GM23338 (cell line): ENCODE measurements around the gene LSM5. TPM values are rescaled to one million over a fixed set of nuclear protein-coding genes. Genes with fewer than 3 reads are reported as not detected.

ENCODE experiments used
- ATAC-seq: fragments of 200-7000 bp; cut with Tn5 transposase; 3 replicates; pipeline ENCODE4 v1.9.1; 2020
- DNase-seq: peaks from one replicate; pipeline ENCODE4 v3.0.0-alpha.2; 2015; ENCODE audit warnings: low spot score
- H2AFZ ChIP-seq: fragments of 200-600 bp; sonication (generic); 2 replicates; pipeline ENCODE4 v1.8.0; 2016; ENCODE audit warnings: antibody characterized with exemption, mild to moderate bottlenecking, moderate library complexity
- H3F3A ChIP-seq: fragments of 200-600 bp; sonication (generic); replicated peaks from 2 replicates; pipeline ENCODE4 v1.8.0; 2017; ENCODE audit warnings: antibody characterized with exemption, mixed run types, low read depth
- H3K27ac ChIP-seq: fragments of 200-600 bp; sonication (generic); 2 replicates; pipeline ENCODE4 v1.6.1; 2016; ENCODE audit warnings: low read depth
- H3K27me3 ChIP-seq: fragments of 200-600 bp; sonication (generic); 2 replicates; pipeline ENCODE4 v1.8.0; 2016; ENCODE audit warnings: mild to moderate bottlenecking, mixed run types, moderate library complexity; ENCODE audit not compliant: insufficient read depth
- H3K36me3 ChIP-seq: fragments of 200-600 bp; sonication (generic); 2 replicates; pipeline ENCODE4 v1.8.0; 2016; ENCODE audit warnings: mild to moderate bottlenecking; ENCODE audit not compliant: insufficient read depth
- H3K4me1 ChIP-seq: fragments of 200-600 bp; sonication (generic); 2 replicates; pipeline ENCODE4 v1.8.0; 2016; ENCODE audit warnings: mild to moderate bottlenecking, moderate library complexity; ENCODE audit not compliant: insufficient read depth
- H3K4me2 ChIP-seq: fragments of 200-600 bp; sonication (generic); 2 replicates; pipeline ENCODE4 v1.7.1; 2017; ENCODE audit warnings: mixed run types
- H3K4me3 ChIP-seq: fragments of 200-600 bp; sonication (generic); 2 replicates; pipeline ENCODE4 v1.6.1; 2016; ENCODE audit warnings: mixed run types
- H3K79me2 ChIP-seq: fragments of 200-600 bp; sonication (generic); replicated peaks from 2 replicates; pipeline ENCODE4 v1.8.0; 2017; ENCODE audit warnings: mild to moderate bottlenecking; ENCODE audit not compliant: insufficient read depth
- H3K9me2 ChIP-seq: fragments of 200-600 bp; sonication (generic); 2 replicates; pipeline ENCODE4 v1.8.0; 2017; ENCODE audit not compliant: insufficient read depth
- H4K20me1 ChIP-seq: fragments of 200-600 bp; sonication (generic); replicated peaks from 2 replicates; pipeline ENCODE4 v1.8.0; 2017; ENCODE audit warnings: mild to moderate bottlenecking; ENCODE audit not compliant: insufficient read depth
- H3K27ac Mint-ChIP-seq: 2 replicates; pipeline ENCODE4 v1.8.0; 2020; ENCODE audit warnings: inconsistent platforms, mild to moderate bottlenecking, moderate library complexity, mixed read lengths
- H3K27me3 Mint-ChIP-seq: 3 replicates; pipeline ENCODE4 v1.8.0; 2022; ENCODE audit warnings: low read depth, mild to moderate bottlenecking, moderate library complexity, mixed read lengths, inconsistent platforms; ENCODE audit not compliant: insufficient read depth, poor library complexity
- H3K36me3 Mint-ChIP-seq: 3 replicates; pipeline ENCODE4 v1.8.0; 2021; ENCODE audit warnings: low read depth, mild to moderate bottlenecking, inconsistent platforms, moderate library complexity, mixed read lengths
- H3K4me1 Mint-ChIP-seq: 3 replicates; pipeline ENCODE4 v1.8.0; 2020; ENCODE audit warnings: mild to moderate bottlenecking, inconsistent platforms, mixed read lengths
- H3K4me3 Mint-ChIP-seq: 3 replicates; pipeline ENCODE4 v1.8.0; 2021; ENCODE audit warnings: moderate library complexity, mild to moderate bottlenecking, inconsistent platforms, mixed read lengths
- H3K9me3 Mint-ChIP-seq: 3 replicates; pipeline ENCODE4 v1.8.0; 2020; ENCODE audit warnings: moderate library complexity, mild to moderate bottlenecking, inconsistent platforms, mixed read lengths
- CREB1 ChIP-seq: fragments of 250-450 bp; sonication (Bioruptor Pico); IDR thresholded peaks from 2 replicates; pipeline ENCODE4 v1.5.0; 2020; ENCODE audit warnings: low read depth, mild to moderate bottlenecking, moderate library complexity
- EZH2 ChIP-seq: fragments of 200-600 bp; sonication (generic); IDR thresholded peaks from one replicate; pipeline ENCODE4 v1.8.0; 2017; ENCODE audit warnings: antibody characterized with exemption, mild to moderate bottlenecking, low read depth; ENCODE audit not compliant: unreplicated experiment
- EZH2phosphoT487 ChIP-seq: fragments of 200-600 bp; sonication (generic); IDR thresholded peaks from one replicate; pipeline ENCODE4 v1.8.1; 2018; ENCODE audit warnings: antibody characterized with exemption; ENCODE audit not compliant: unreplicated experiment
- JUNB ChIP-seq: IDR thresholded peaks from one replicate; pipeline ENCODE4 v1.6.1; 2016; ENCODE audit warnings: antibody characterized with exemption; ENCODE audit not compliant: unreplicated experiment
- NANOG ChIP-seq: IDR thresholded peaks from 2 replicates; pipeline ENCODE4 v1.6.1; 2016; ENCODE audit warnings: antibody characterized with exemption, borderline replicate concordance
- POLR2AphosphoS5 ChIP-seq: IDR thresholded peaks from 2 replicates; pipeline ENCODE4 v1.6.1; 2016; ENCODE audit warnings: antibody characterized with exemption, low read depth
- STAT1 ChIP-seq: IDR thresholded peaks from one replicate; pipeline ENCODE4 v1.6.1; 2016; ENCODE audit warnings: antibody characterized with exemption; ENCODE audit not compliant: unreplicated experiment
- ZNF114 ChIP-seq: fragments of 250-450 bp; sonication (Bioruptor Pico); IDR thresholded peaks from 2 replicates; pipeline ENCODE4 v1.5.0; 2020; ENCODE audit warnings: mild to moderate bottlenecking, moderate library complexity
- ZNF331 ChIP-seq: fragments of 250-450 bp; sonication (Bioruptor Pico); IDR thresholded peaks from 2 replicates; pipeline ENCODE4 v1.5.0; 2020; ENCODE audit warnings: low read depth, mild to moderate bottlenecking, moderate library complexity
- polyA plus RNA-seq: library from polyadenylated mRNA; unstranded; fragments of >200 nt; fragmentation: Nextera tagmentation; extraction: Ambion mirVana; gene quantifications from 2 replicates; pipeline ENCODE4 v1.2.1, GENCODE V29; 2016
- total RNA-seq: library from RNA; depleted of rRNA; stranded (reverse); fragments of >200 nt; shearing (Covaris generic); gene quantifications from 2 replicates; pipeline ENCODE4 v1.2.3, GENCODE V29; 2014
- TF ChIP-seq, protein P1 (sequence below): IDR thresholded peaks from one replicate; pipeline ENCODE4 v1.6.1; 2018; ENCODE audit warnings: antibody characterized with exemption; ENCODE audit not compliant: unreplicated experiment
- TF ChIP-seq, protein P2 (sequence below): fragments of 250-450 bp; sonication (Bioruptor Pico); IDR thresholded peaks from 2 replicates; pipeline ENCODE4 v1.5.0; 2020; ENCODE audit warnings: mild to moderate bottlenecking, moderate library complexity
- TF ChIP-seq, protein P3 (sequence below): IDR thresholded peaks from 2 replicates; pipeline ENCODE4 v1.6.1; 2016; ENCODE audit warnings: antibody characterized with exemption
- TF ChIP-seq, protein P4 (sequence below), 2 experiments: fragments of 200-600 bp in 1 of 2; sonication (generic) in 1 of 2; conservative IDR thresholded peaks; 2 replicates each; pipeline versions ENCODE4 v1.5.1 to v1.6.1; 2016 to 2017; ENCODE audit warnings: antibody characterized with exemption in 2 of 2, low read depth in 2 of 2, mild to moderate bottlenecking in 2 of 2, moderate library complexity in 1 of 2

Gene LSM5
- total and polyA plus RNA-seq, 2 experiments from 2014 or later: 56.6 to 469 TPM

DNA sequence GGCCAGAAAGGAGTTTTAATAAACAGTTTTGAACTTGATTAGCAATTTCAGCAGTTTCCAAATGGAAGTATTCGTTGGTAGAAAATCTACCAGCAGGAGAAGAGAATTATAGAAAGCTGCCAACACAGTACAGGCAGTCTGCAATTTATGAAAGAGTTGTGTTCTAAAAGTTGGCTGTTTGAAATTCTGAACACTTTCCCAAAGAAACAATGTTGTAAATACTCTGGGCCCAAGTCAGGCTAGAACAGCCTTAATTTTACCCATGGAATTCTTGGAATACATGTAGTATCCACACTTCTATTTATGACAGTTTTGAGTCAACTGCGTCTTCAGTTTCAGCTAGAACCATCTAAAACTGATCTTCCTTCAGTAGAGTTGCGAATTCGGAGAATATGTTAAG is 47.6 kb upstream of the LSM5 start:
- Mint-ChIP-seq H3K36me3 (peaks cover 5% of the 10 kb centered on the region; the same call in 1 of the 3 replicates), H3K27ac (no peak overlapping the region; the same call in 1 of the 2 replicates), H3K27me3 (no peaks in the 10 kb centered on the region), H3K4me1 (peaks cover 18% of the 10 kb centered on the region), H3K4me3 (no peak overlapping the region), H3K9me3 (no peaks in the 10 kb centered on the region)
- no peak for ATAC-seq
- Histone ChIP-seq H3F3A (no peaks in the 10 kb centered on the region), H3K27ac (no peak overlapping the region), H3K36me3 (no peaks in the 10 kb centered on the region), H3K4me2 (no peak overlapping the region), H2AFZ (no peak overlapping the region), H3K4me3 (no peak overlapping the region), H3K4me1 (peaks cover 6% of the 10 kb centered on the region; the same call in 1 of the 2 replicates), H3K79me2 (peaks cover 79% of the 10 kb centered on the region), H3K27me3 (no peaks in the 10 kb centered on the region), H4K20me1 (peaks cover 10% of the 10 kb centered on the region; the same call in 1 of the 2 replicates), H3K9me2 (peaks cover 6% of the 10 kb centered on the region; the same call in 1 of the 2 replicates)
- TF ChIP-seq ZNF114 (no peak), JUNB (no peak), EZH2phosphoT487 (no peak), CREB1 (CRISPR knock-in tag) (no peak), ZNF331 (CRISPR knock-in tag) (no peak), STAT1 (no peak), EZH2 (no peak), POLR2AphosphoS5 (no peak), NANOG (no peak)
- TF ChIP-seq, protein P1, sequence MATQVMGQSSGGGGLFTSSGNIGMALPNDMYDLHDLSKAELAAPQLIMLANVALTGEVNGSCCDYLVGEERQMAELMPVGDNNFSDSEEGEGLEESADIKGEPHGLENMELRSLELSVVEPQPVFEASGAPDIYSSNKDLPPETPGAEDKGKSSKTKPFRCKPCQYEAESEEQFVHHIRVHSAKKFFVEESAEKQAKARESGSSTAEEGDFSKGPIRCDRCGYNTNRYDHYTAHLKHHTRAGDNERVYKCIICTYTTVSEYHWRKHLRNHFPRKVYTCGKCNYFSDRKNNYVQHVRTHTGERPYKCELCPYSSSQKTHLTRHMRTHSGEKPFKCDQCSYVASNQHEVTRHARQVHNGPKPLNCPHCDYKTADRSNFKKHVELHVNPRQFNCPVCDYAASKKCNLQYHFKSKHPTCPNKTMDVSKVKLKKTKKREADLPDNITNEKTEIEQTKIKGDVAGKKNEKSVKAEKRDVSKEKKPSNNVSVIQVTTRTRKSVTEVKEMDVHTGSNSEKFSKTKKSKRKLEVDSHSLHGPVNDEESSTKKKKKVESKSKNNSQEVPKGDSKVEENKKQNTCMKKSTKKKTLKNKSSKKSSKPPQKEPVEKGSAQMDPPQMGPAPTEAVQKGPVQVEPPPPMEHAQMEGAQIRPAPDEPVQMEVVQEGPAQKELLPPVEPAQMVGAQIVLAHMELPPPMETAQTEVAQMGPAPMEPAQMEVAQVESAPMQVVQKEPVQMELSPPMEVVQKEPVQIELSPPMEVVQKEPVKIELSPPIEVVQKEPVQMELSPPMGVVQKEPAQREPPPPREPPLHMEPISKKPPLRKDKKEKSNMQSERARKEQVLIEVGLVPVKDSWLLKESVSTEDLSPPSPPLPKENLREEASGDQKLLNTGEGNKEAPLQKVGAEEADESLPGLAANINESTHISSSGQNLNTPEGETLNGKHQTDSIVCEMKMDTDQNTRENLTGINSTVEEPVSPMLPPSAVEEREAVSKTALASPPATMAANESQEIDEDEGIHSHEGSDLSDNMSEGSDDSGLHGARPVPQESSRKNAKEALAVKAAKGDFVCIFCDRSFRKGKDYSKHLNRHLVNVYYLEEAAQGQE: no peak
- TF ChIP-seq, protein P2, sequence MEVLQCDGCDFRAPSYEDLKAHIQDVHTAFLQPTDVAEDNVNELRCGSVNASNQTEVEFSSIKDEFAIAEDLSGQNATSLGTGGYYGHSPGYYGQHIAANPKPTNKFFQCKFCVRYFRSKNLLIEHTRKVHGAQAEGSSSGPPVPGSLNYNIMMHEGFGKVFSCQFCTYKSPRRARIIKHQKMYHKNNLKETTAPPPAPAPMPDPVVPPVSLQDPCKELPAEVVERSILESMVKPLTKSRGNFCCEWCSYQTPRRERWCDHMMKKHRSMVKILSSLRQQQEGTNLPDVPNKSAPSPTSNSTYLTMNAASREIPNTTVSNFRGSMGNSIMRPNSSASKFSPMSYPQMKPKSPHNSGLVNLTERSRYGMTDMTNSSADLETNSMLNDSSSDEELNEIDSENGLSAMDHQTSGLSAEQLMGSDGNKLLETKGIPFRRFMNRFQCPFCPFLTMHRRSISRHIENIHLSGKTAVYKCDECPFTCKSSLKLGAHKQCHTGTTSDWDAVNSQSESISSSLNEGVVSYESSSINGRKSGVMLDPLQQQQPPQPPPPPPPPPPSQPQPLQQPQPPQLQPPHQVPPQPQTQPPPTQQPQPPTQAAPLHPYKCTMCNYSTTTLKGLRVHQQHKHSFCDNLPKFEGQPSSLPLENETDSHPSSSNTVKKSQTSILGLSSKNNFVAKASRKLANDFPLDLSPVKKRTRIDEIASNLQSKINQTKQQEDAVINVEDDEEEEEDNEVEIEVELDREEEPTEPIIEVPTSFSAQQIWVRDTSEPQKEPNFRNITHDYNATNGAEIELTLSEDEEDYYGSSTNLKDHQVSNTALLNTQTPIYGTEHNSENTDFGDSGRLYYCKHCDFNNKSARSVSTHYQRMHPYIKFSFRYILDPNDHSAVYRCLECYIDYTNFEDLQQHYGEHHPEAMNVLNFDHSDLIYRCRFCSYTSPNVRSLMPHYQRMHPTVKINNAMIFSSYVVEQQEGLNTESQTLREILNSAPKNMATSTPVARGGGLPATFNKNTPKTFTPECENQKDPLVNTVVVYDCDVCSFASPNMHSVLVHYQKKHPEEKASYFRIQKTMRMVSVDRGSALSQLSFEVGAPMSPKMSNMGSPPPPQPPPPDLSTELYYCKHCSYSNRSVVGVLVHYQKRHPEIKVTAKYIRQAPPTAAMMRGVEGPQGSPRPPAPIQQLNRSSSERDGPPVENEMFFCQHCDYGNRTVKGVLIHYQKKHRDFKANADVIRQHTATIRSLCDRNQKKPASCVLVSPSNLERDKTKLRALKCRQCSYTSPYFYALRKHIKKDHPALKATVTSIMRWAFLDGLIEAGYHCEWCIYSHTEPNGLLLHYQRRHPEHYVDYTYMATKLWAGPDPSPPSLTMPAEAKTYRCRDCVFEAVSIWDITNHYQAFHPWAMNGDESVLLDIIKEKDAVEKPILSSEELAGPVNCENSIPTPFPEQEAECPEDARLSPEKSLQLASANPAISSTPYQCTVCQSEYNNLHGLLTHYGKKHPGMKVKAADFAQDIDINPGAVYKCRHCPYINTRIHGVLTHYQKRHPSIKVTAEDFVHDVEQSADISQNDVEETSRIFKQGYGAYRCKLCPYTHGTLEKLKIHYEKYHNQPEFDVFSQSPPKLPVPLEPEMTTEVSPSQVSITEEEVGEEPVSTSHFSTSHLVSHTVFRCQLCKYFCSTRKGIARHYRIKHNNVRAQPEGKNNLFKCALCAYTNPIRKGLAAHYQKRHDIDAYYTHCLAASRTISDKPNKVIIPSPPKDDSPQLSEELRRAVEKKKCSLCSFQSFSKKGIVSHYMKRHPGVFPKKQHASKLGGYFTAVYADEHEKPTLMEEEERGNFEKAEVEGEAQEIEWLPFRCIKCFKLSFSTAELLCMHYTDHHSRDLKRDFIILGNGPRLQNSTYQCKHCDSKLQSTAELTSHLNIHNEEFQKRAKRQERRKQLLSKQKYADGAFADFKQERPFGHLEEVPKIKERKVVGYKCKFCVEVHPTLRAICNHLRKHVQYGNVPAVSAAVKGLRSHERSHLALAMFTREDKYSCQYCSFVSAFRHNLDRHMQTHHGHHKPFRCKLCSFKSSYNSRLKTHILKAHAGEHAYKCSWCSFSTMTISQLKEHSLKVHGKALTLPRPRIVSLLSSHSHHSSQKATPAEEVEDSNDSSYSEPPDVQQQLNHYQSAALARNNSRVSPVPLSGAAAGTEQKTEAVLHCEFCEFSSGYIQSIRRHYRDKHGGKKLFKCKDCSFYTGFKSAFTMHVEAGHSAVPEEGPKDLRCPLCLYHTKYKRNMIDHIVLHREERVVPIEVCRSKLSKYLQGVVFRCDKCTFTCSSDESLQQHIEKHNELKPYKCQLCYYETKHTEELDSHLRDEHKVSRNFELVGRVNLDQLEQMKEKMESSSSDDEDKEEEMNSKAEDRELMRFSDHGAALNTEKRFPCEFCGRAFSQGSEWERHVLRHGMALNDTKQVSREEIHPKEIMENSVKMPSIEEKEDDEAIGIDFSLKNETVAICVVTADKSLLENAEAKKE (CRISPR knock-in tag): no peak
- TF ChIP-seq, protein P3, sequence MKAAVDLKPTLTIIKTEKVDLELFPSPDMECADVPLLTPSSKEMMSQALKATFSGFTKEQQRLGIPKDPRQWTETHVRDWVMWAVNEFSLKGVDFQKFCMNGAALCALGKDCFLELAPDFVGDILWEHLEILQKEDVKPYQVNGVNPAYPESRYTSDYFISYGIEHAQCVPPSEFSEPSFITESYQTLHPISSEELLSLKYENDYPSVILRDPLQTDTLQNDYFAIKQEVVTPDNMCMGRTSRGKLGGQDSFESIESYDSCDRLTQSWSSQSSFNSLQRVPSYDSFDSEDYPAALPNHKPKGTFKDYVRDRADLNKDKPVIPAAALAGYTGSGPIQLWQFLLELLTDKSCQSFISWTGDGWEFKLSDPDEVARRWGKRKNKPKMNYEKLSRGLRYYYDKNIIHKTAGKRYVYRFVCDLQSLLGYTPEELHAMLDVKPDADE: no peak
- TF ChIP-seq, protein P4, sequence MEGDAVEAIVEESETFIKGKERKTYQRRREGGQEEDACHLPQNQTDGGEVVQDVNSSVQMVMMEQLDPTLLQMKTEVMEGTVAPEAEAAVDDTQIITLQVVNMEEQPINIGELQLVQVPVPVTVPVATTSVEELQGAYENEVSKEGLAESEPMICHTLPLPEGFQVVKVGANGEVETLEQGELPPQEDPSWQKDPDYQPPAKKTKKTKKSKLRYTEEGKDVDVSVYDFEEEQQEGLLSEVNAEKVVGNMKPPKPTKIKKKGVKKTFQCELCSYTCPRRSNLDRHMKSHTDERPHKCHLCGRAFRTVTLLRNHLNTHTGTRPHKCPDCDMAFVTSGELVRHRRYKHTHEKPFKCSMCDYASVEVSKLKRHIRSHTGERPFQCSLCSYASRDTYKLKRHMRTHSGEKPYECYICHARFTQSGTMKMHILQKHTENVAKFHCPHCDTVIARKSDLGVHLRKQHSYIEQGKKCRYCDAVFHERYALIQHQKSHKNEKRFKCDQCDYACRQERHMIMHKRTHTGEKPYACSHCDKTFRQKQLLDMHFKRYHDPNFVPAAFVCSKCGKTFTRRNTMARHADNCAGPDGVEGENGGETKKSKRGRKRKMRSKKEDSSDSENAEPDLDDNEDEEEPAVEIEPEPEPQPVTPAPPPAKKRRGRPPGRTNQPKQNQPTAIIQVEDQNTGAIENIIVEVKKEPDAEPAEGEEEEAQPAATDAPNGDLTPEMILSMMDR (conservative IDR thresholded peaks at IDR 0.05; ENCODE audit: low read depth in 2 of 2): no peak
- no peak for DNase-seq
